ENCODE results near the gene OR3A1. TPM values are rescaled to one million over a fixed set of nuclear protein-coding genes. Genes with fewer than 3 reads are reported as not detected.
"Not testable (repeated sequence)": the region's sequence is repeated elsewhere in the genome, so short reads cannot be mapped to it uniquely, and the experiment has no call there.

OR3A1 gene
- not detected for total RNA-seq
- long read RNA-seq, result 0 reads

DNA sequence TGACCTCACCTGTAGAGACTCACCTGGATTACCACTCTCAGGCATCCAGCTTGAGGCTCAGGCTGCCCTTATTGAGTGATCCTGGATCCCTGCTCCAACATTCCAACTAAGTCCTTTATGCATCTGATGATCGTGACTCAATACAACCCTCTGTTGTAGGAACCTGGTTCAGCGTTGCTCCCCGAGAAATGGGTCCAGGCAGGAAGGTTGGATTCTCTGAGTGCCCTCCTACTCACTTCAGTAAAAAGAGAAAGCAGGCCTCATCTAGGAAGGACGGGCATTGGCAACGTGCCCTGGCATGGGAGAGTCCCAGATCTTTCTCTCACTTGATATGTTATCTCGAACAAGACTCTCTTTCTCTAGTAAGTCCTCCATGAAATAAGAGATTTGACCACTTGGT lies at the start of gene OR3A1:
OR3A1 (minus strand) TSS at position 101 of the 400 bp plus-strand sequence. CDS start 5,778 bp downstream, outside the sequence.
- intact Hi-C loops (cut with DNase I), result no loop called here
- DNase-seq (ENCODE audit: low spot score), result no peak

GRCh38 chr17:3342782-3343181 lies 44.6 kb upstream of the OR3A1 start:
- DNase-seq (ENCODE audit: low spot score); intact Hi-C loops (cut with DNase I): not testable (repeated sequence)

- intact Hi-C loops (cut with DNase I), result no loop called here
- DNase-seq (ENCODE audit: low spot score), result no peak
Observed at GRCh38 chr17:3335876-3336275, 37.7 kb upstream of the OR3A1 start.

DNA sequence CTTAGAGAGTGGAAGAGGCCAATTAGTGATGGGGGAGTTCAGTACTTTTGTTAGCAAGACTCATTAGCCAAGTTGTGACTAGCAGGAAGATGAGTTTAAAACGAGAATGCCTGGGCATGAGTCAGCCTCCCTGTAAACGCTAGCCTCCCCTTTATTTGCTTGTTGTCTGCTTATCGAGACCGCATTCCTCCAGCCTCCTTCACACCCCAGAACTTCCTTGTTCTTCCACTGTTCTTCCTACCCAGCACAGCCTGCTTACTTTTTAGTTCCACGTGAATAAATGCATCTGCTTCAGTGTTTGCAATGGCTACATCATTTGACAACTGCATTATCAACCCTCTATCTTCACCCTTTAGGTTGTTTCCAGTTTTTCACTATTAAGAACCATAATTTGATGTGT lies 20.2 kb upstream of the OR3A1 start:
- no peak for DNase-seq (ENCODE audit: low spot score)
- intact Hi-C loops (cut with DNase I), result no loop called here

GRCh38 chr17:3316836-3317235 lies 18.7 kb upstream of the OR3A1 start:
- DNase-seq (ENCODE audit: low spot score), result no peak
- intact Hi-C loops (cut with DNase I), result no loop called here

- no peak for DNase-seq (ENCODE audit: low spot score)
- intact Hi-C loops (cut with DNase I), result no loop called here
Observed at GRCh38 chr17:3308603-3309002, 10.4 kb upstream of the OR3A1 start.

GRCh38 chr17:3295632-3296031 lies 2.5 kb downstream of the OR3A1 start:
- intact Hi-C loops (cut with DNase I), result no loop called here
- no peak for DNase-seq (ENCODE audit: low spot score)

DNA sequence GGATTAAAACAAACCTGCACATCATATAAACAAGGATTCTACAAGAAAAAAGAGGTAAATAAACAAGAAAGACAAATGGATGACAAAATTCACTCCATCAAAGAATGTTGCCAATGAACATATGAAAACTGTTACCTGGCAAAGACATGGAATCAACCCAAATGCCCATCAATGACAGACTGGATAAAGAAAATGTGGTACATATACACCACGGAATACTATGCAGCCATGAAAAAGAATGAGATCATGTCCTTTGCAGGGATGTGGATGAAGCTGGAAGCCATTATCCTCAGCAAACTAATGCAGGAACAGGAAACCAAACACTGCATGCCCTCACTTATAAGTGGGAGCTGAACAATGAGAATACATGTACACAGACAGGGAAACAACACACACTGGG lies 4.6 kb downstream of the OR3A1 start:
- DNase-seq (ENCODE audit: low spot score); intact Hi-C loops (cut with DNase I): not testable (repeated sequence)

DNA sequence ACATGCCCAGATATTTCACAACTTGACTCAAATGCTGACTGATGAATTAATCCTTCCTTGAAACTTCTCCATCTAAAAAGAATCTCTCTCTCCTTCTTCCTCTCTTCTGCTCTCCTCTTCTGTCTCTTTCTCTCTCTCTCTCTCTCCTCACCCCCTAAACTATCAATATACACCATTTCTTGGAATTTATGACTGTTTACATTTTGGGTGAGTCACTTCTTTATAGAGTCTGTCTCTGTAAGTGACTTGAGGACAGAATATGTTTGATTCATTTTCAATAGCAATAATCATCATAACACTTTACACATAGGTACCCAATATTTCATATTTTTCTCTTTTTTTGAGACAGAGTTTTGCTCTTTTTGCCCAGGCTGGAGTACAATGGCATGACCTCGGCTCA lies 15.3 kb downstream of the OR3A1 start:
- intact Hi-C loops (cut with DNase I), result no loop called here
- no peak for DNase-seq (ENCODE audit: low spot score)

GRCh38 chr17:3276126-3276525 lies 22.0 kb downstream of the OR3A1 start:
- no peak for DNase-seq (ENCODE audit: low spot score)
- intact Hi-C loops (cut with DNase I), result no loop called here

- no peak for DNase-seq (ENCODE audit: low spot score)
- intact Hi-C loops (cut with DNase I), result no loop called here
Observed at GRCh38 chr17:3271072-3271848, 26.9 kb downstream of the OR3A1 start.

DNA sequence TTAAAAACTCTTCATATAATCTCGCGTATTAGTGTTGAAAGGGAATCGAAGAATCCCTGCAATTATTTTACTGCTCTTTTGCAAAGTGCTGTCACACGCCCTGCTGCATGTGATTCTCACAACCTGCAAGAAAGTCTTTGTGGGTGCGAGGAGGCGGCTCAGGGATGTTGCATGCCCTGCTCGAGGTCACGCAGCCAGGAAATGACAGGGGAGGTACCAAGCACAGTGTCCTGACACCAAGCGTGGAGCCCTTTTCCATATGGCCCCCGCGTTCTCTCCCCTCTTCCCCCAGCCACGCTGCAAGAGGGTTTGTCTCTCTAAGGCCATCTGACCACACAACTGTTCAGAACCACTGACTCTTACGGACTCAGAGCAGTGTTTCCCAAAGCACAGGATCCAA lies 37.6 kb downstream of the OR3A1 start:
- no peak for DNase-seq (ENCODE audit: low spot score)
- intact Hi-C loops (cut with DNase I), result no loop called here

DNA sequence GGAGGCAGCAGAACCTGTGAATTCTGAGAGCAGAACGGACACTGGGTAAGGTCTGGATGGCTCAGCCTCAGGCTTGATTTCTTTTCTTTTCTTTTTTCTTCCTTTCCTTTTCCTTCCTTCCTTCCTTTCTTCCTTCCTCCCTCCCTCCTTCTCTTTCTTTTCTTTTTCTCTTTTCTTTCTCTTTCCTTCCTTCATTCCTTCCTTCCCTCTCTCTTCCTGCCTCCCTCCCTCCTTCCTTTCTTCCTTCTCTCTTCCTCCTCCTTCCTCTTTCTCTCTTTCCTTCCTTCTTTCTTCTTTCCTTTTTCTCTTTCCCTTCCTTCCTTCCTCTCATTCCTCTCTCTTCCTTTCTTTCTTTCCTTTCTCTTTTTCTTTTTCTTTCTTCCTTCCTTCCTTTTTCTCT lies 38.0 kb downstream of the OR3A1 start:
- no peak for DNase-seq (ENCODE audit: low spot score)
- intact Hi-C loops (cut with DNase I), result no loop called here

DNA sequence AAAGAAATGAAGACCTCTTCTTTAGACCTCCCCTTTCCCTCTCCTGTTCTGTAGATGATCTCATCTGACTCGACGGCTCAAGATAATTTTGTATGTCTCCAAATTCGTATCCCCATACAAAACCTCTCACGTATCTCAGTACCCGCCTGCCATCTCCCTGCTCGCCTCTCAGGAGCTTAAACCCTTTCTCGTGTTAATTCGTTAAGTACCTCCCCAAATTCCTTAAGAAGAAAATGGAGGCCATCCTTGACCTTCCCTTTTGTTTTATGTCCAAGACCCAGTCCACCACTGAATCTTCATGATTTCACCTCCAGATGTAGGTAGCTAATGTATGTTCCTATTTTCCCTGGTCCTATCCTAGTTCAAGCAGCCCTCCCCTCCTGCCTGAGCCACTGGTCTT lies 41.6 kb downstream of the OR3A1 start:
- no peak for DNase-seq (ENCODE audit: low spot score)
- intact Hi-C loops (cut with DNase I), result no loop called here

DNA sequence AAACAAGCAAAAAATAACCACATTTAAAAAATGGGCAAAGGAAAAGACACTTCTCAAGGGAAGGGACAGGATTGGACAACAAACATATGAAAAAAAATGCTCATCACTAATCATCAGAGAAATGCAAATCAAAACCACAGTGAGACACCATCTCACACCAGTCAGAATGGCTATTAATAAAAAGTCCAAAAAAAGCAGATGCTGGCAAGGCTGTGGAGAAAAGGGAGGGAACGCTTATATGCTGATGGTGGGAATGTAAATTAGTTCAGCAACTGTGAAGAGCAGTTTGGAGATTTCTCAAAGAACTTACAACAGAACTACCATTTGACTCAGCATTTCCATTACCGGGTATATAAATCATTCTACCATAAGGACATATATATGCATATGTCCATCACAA lies 49.1 kb downstream of the OR3A1 start:
- intact Hi-C loops (cut with DNase I), result not testable (repeated sequence)

DNA sequence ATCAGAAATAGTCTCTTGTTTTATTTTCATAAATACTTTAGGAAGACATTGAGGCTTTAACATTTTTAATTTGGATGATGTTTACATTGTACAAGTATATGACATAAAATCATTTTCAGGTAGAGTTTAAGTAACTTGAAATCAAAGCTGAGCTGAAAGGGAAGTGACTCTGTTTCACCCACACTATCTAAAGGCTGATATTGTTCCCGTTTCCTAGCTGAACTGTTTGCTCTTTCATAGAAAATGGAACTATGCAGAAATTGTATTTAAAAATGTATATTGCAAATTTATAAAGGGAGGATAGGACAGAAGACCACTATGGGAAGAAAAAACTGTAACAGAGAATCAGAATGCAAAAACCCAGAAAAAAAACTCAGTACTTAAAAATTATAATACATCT lies 53.3 kb downstream of the OR3A1 start:
- intact Hi-C loops (cut with DNase I), result not testable (repeated sequence)

More for the DNA sequence above, 49.1 kb downstream of the OR3A1 start:
- not testable (repeated sequence) for DNase-seq (ENCODE audit: low spot score)

GRCh38 chr17:3241044-3241443 lies 57.1 kb downstream of the OR3A1 start:
- DNase-seq (ENCODE audit: low spot score); intact Hi-C loops (cut with DNase I): not testable (repeated sequence)

More for the DNA sequence above, 53.3 kb downstream of the OR3A1 start:
- DNase-seq (ENCODE audit: low spot score), result not testable (repeated sequence)

Other genes with a start within 250 kb of the OR3A1 start
- not detected for gene OR1D5, start 234.8 kb downstream of the OR3A1 start, total RNA-seq
- not detected for gene OR1D2, start 193.9 kb downstream of the OR3A1 start, total RNA-seq
- not detected for gene OR1G1, start 170.8 kb downstream of the OR3A1 start, total RNA-seq
- not detected for gene OR1A2, start 100.8 kb downstream of the OR3A1 start, total RNA-seq
- not detected for gene OR1A1, start 90.7 kb downstream of the OR3A1 start, total RNA-seq
- not detected for gene OR3A2, start 87.9 kb upstream of the OR3A1 start, total RNA-seq
- gene OR1E1, start 100.0 kb upstream of the OR3A1 start, total RNA-seq, result not detected
- gene OR3A3, start 113.0 kb upstream of the OR3A1 start, total RNA-seq, result not detected
- not detected for gene OR1E2, start 135.5 kb upstream of the OR3A1 start, total RNA-seq
- not detected for gene SPATA22, start 173.5 kb upstream of the OR3A1 start, total RNA-seq
- 0.94 TPM for gene ASPA, start 177.6 kb upstream of the OR3A1 start, total RNA-seq

All from cardiac septum (tissue), 1 donor.